Vagina (tissue), 2 donors: Measurements from ENCODE around the gene DLEC1.

Experiments
- POLR2AphosphoS5 ChIP-seq, 2 donors: sonication (generic); formaldehyde crosslinking; IDR thresholded peaks; one replicate each; pipeline ENCODE4 v1.9.0; 2017; ENCODE audit warnings: antibody characterized with exemption in 2 of 2, mild to moderate bottlenecking in 2 of 2, low read depth in 1 of 2; ENCODE audit not compliant: insufficient read depth in 1 of 2
- TF ChIP-seq, protein P1 (sequence below), 3 experiments: fragments of 450-650 bp in 2 of 3; fragments of 200-600 bp in 1 of 3; sonication (generic) in 1 of 3; IDR thresholded peaks; one replicate each; pipeline ENCODE4 v1.5.1; 2017 to 2019; ENCODE audit warnings: antibody characterized with exemption in 3 of 3, mild to moderate bottlenecking in 2 of 3, moderate library complexity in 2 of 3

DNA sequence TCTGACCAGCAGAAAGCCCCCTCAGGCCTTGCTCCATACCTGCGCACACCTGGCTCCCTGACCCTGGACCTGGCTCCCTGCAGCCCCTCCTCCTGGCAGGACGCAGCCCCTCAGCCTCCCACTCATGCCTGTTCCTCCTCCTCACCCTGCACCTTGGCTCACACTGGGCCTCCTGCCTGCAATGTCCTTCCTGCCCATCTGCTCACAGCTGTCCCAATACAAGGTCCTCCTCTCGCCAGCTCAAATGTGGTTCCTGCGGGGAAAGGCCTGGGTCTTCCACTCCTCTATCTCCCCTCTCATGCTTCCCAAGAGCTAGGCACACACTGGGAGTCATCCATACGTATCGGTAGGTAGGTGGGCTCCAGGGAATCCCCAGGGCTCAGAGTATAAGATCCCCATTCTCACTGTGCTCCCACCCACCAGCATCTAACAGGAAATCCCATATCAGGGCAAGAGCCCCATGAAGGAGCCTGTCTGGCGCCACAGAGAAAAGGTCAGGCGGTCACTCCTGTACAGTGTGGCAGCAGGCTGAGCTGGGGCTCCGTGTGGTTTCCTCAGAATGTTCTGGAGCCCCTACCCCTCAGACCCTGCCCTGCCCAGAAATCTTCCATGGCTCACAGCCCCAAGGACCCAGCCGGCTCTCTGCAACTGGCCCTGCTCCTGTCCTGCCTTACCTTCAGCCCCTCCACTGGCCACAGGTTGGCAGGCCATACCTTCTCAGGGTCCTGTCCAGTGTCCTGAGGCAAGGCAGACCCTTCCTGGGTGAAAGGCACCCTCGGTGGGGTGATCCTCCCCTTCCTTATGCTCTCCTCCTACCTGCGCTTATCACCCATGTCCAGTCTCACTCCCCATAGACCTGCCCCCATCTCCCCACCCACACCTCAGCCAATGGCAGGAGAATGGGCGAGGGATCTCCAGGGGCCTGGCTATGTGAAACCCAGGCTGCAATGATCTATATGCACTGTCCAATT is 20.4 kb upstream of the DLEC1 start:
- TF ChIP-seq, protein P1, sequence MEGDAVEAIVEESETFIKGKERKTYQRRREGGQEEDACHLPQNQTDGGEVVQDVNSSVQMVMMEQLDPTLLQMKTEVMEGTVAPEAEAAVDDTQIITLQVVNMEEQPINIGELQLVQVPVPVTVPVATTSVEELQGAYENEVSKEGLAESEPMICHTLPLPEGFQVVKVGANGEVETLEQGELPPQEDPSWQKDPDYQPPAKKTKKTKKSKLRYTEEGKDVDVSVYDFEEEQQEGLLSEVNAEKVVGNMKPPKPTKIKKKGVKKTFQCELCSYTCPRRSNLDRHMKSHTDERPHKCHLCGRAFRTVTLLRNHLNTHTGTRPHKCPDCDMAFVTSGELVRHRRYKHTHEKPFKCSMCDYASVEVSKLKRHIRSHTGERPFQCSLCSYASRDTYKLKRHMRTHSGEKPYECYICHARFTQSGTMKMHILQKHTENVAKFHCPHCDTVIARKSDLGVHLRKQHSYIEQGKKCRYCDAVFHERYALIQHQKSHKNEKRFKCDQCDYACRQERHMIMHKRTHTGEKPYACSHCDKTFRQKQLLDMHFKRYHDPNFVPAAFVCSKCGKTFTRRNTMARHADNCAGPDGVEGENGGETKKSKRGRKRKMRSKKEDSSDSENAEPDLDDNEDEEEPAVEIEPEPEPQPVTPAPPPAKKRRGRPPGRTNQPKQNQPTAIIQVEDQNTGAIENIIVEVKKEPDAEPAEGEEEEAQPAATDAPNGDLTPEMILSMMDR (IDR thresholded peaks at IDR 0.05), result no peak
- no peak for TF ChIP-seq POLR2AphosphoS5 (IDR thresholded peaks at IDR 0.05; ENCODE audit: insufficient read depth in 1 of 2, low read depth in 1 of 2)
